Heart left ventricle (tissue), 16 donors: ENCODE measurements around the gene C19orf44. TPM values are rescaled to one million over a fixed set of nuclear protein-coding genes. Genes with fewer than 3 reads are reported as not detected.
"Not testable (repeated sequence)": the region's sequence is repeated elsewhere in the genome, so short reads cannot be mapped to it uniquely, and the experiment has no call there.

Source experiments
- ATAC-seq, 4 donors: fragments of 200-7000 bp; cut with Tn5 transposase; one replicate each; pipeline ENCODE4 v1.9.1; 2020 to 2022; ENCODE audit warnings: moderate library complexity in 4 of 4, mild to moderate bottlenecking in 3 of 4, moderate number of reproducible peaks in 1 of 4
- DNase-seq, 5 donors: peaks; one replicate each; pipeline ENCODE4 v3.0.0-alpha.2; 2020
- H3K27ac ChIP-seq, 12 donors: fragments of 200-600 bp; sonication (generic) in 4 of 12; one replicate each; pipeline versions ENCODE4 v1.5.0 to v1.8.0; 2016 to 2022; ENCODE audit warnings: mild to moderate bottlenecking in 2 of 12
- H3K27me3 ChIP-seq, 9 donors: fragments of 200-600 bp; sonication (generic) in 2 of 9; one replicate each; pipeline versions ENCODE4 v1.5.1 to v1.8.0; 2016 to 2022; ENCODE audit warnings: mild to moderate bottlenecking in 3 of 9
- H3K36me3 ChIP-seq, 9 donors: fragments of 200-600 bp; sonication (generic) in 2 of 9; one replicate each; pipeline versions ENCODE4 v1.5.0 to v1.8.0; 2018 to 2022; ENCODE audit warnings: mild to moderate bottlenecking in 2 of 9
- H3K4me1 ChIP-seq, 12 donors: fragments of 200-600 bp; sonication (generic) in 4 of 12; one replicate each; pipeline versions ENCODE4 v1.5.0 to v1.8.0; 2016 to 2022; ENCODE audit warnings: mild to moderate bottlenecking in 3 of 12
- H3K4me3 ChIP-seq, 12 donors: fragments of 200-600 bp; sonication (generic) in 4 of 12; one replicate each; pipeline versions ENCODE4 v1.5.0 to v1.8.0; 2017 to 2022; ENCODE audit warnings: mild to moderate bottlenecking in 9 of 12, moderate library complexity in 4 of 12
- H3K9me3 ChIP-seq, 12 donors: fragments of 200-600 bp; sonication (generic) in 4 of 12; one replicate each; pipeline versions ENCODE4 v1.5.0 to v1.8.0; 2016 to 2022; ENCODE audit warnings: mild to moderate bottlenecking in 1 of 12
- POLR2A ChIP-seq, 2 donors: fragments of 450-650 bp; IDR thresholded peaks; one replicate each; pipeline ENCODE4 v1.6.1; 2017; ENCODE audit warnings: antibody characterized with exemption in 2 of 2, mild to moderate bottlenecking in 2 of 2, moderate library complexity in 2 of 2
- WGBS, 4 donors: extraction: QIAGEN DNeasy Blood & Tissue Kit in 2 of 4; methylation state at CpG; one replicate each; pipeline versions ENCODE4 v1.1.5 to v1.1.7; 2013 to 2018; 5-methylcytosine and 5-hydroxymethylcytosine counted together
- intact Hi-C, 10 donors: fragments of 100-400 bp; cut with DNase I; formaldehyde crosslinking; loops; one replicate each; pipeline versions ENCODE4 v1.11.1 to v1.14.2; 2022
- polyA plus RNA-seq, 2 donors: library from polyadenylated mRNA; stranded (reverse); fragments of 200-250 nt; gene quantifications; one replicate each; pipeline ENCODE4 v1.2.3, GENCODE V29; 2013
- total RNA-seq, 9 donors: library from RNA; depleted of rRNA in 2 of 9; stranded (reverse); fragments of >200 nt in 2 of 9; fragmentation: NEBNext Ultra II Directional in 3 of 9; extraction: Animal tissue kit (Norgen Biotek cat#: 25700) in 3 of 9; gene quantifications; one replicate each; pipeline versions ENCODE4 v1.1.0 to v1.2.4, GENCODE V29; 2016 to 2023
- TF ChIP-seq, protein P1 (sequence below), 12 donors: fragments of 200-600 bp; sonication (generic) in 4 of 12; IDR thresholded peaks; one replicate each; pipeline versions ENCODE4 v1.5.0 to v1.8.0; 2018 to 2022; ENCODE audit warnings: antibody characterized with exemption in 12 of 12, mild to moderate bottlenecking in 5 of 12
- donor health status: ischemic (EF 13 %, LVEDD 7.1; RV severe dilation, severe dysfunction).
- donor health status: healthy with polysubstance abuse.
- donor health status: DM: no; HTN: yes; CAD: no.
- donor health status: DM: no; HTN: no; CAD: no.
- donor health status: ischemic (EF 25% LVEDD 6.9; RV normal size, moderate dysfunction).
- donor health status: ischemic (EF 25% LVEDD 5.7; RV mildly dilated, moderate dysfunction).
- donor health status: healthy.
- donor health status: DM: yes; HTN: yes; CAD: no.
- donor health status: ischemic (EF 35%, LVEDD 5.7; RV mildly dilated, moderate dysfunction).
- donor health status: nonischemic (EF 11% LVEDD 7.7; RV severe dilation, severe dysfunction).
- donor health status: DM: yes; HTN: yes; CAD: no.
- donor health status: PGD.
- donor health status: ischemic (EF 29% LVEDD 5.4; RV normal size, mild dysfunction).
- donor health status: nonischemic (EF 23%, LVEDD 6.1; RV moderate dilation, normal function).

Gene C19orf44
- total and polyA plus RNA-seq, 11 donors: 1.6 to 4.8 (median 3.3) TPM

DNA sequence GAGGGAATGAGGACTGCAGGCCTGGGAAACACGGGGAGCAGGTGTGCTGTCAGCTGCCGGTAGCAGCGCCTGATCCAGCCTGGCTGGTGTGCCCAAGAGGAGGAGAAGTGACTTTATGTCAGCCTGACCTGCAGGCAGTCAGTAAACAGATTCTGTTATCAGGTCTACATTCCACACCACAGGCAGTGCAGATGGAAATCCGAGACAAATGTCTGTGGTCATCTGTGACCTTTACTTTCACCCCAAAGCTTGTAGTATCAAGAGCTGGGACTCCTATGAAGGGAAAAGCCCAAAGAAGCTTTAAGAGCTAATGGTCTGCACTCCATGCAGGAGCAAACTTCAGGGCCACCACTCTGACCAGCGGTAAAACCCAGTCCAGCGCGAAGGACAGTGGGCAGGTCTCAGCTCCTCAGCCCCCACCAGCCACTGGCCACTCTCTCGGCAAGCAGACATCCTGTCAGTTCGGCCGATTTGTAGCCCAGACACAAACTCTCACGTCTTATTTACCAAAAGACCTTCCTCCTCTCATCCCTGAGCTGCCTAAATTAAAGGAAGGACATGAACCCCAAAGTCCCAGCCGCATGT is 32.1 kb upstream of the C19orf44 start:
- ATAC-seq (peak in 1 of 4 donors; percentile 12), DNase-seq (no peak)
- Histone ChIP-seq H3K4me1 (peaks cover 5 to 93% (median 59%) of the 10 kb centered on the region in 12 donors), H3K4me3 (no peak overlapping the region), H3K9me3 (no peaks in the 10 kb centered on the region), H3K27me3 (no peaks in the 10 kb centered on the region), H3K36me3 (peaks cover 0 to 6% (median 0%) of the 10 kb centered on the region in 9 donors), H3K27ac (peak overlapping the region; percentile 46 to 95 (median 89))
- intact Hi-C loops: no loop called here
- TF ChIP-seq POLR2A (IDR thresholded peaks at IDR 0.05): no peak
- TF ChIP-seq, protein P1, sequence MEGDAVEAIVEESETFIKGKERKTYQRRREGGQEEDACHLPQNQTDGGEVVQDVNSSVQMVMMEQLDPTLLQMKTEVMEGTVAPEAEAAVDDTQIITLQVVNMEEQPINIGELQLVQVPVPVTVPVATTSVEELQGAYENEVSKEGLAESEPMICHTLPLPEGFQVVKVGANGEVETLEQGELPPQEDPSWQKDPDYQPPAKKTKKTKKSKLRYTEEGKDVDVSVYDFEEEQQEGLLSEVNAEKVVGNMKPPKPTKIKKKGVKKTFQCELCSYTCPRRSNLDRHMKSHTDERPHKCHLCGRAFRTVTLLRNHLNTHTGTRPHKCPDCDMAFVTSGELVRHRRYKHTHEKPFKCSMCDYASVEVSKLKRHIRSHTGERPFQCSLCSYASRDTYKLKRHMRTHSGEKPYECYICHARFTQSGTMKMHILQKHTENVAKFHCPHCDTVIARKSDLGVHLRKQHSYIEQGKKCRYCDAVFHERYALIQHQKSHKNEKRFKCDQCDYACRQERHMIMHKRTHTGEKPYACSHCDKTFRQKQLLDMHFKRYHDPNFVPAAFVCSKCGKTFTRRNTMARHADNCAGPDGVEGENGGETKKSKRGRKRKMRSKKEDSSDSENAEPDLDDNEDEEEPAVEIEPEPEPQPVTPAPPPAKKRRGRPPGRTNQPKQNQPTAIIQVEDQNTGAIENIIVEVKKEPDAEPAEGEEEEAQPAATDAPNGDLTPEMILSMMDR (IDR thresholded peaks at IDR 0.05): no peak
- 51 to 60% (median 57%) methylated on average over 11 to 12 of the region's 12 CpGs for WGBS, 4 donors

DNA sequence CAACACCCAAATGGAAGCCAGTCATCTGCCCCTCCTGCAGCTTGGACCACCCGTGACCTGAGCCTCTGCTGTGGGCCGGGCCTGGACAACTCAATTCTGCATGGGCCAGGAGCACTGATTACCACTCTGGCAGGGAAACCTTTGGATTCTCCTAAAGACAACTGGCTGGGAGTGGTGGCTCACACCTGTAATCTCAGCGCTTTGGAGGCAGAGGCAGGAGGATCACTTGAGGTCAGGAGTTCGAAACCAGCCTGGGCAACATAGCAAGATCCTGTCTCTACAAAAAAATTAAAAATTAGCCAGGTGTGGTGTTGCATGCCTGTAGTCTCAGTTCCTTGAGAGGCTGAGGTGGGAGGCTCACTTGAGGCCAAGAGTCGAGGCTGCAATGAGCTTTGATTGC is 31.0 kb upstream of the C19orf44 start:
- peaks cover 0 to 6% (median 0%) of the 10 kb centered on the region in 9 donors for H3K36me3 ChIP-seq
- WGBS, 4 donors: 86 to 97% (median 93%) methylated on average over 5 of the region's 5 CpGs
- no peak overlapping the region for H3K4me3 ChIP-seq
- H3K27ac ChIP-seq: peak overlapping the region in 7 of 12 donors; percentile 19 to 94 (median 73)
- no peaks in the 10 kb centered on the region for H3K27me3 ChIP-seq
- peaks cover 5 to 93% (median 64%) of the 10 kb centered on the region in 12 donors for H3K4me1 ChIP-seq
- ATAC-seq (no peak), DNase-seq (no peak)
- intact Hi-C loops: no loop called here
- H3K9me3 ChIP-seq: no peaks in the 10 kb centered on the region
- TF ChIP-seq, protein P1 (IDR thresholded peaks at IDR 0.05): no peak
- TF ChIP-seq POLR2A (IDR thresholded peaks at IDR 0.05): no peak

DNA sequence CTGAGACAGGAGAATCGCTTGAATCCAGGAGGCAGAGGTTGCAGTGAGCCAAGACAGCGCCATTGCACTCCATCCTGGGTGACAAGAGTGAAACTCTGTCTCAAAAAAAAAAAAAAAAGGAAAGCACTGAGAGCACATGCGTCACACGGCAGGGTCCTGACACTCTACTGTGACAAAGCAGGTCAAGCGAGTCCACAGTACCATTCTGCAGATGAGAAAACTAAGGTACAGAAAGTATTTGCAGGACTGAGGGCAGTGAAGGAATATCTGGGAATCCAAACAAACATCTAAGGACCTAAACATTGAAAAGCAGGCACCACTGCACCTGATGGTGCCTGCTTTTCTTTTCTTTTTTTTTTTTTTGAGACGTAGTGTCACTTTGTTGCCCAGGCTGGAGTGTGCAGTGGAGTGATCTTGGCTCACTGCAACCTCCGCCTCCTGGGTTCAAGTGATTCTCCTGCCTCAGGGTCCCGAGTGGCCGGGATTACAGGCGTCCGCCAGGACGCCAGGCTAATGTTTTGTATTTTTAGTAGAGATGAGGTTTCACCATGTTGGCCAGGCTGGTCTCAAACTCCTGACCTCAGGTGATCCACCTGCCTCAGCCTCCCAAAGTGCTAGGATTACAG is 29.3 kb upstream of the C19orf44 start:
- peaks cover 11 to 92% (median 64%) of the 10 kb centered on the region in 12 donors for H3K4me1 ChIP-seq
- 60 to 71% (median 67%) methylated on average over 12 of the region's 12 CpGs for WGBS, 4 donors

DNA sequence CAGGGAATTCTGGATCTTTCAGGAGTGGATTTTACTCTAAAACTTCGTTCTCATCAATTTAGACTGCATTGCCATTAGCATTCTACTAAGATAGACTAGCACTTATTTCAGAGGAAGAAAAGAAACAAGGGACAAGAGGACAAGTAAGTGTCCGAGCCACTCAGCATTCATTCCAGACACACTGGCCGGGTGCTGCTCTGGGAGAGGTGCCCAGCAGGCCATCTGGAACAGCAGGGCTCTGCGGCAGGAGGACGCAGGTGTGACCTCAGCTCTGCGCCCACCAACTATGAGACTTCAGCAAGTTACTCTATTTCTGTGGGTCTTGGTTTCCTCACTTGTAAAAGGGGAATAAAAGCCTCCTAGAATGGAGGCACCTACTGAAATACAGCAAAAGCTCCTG is 28.6 kb upstream of the C19orf44 start:
- Histone ChIP-seq H3K27ac (peak overlapping the region; percentile 5 to 94 (median 72)), H3K4me1 (peaks cover 11 to 91% (median 59%) of the 10 kb centered on the region in 12 donors), H3K27me3 (no peaks in the 10 kb centered on the region), H3K9me3 (no peaks in the 10 kb centered on the region), H3K4me3 (no peak overlapping the region), H3K36me3 (peaks cover 0 to 6% (median 0%) of the 10 kb centered on the region in 9 donors)
- TF ChIP-seq POLR2A (IDR thresholded peaks at IDR 0.05): no peak
- TF ChIP-seq, protein P1 (IDR thresholded peaks at IDR 0.05): no peak
- peak; percentile 25 to 47 (median 30) for ATAC-seq
- intact Hi-C loops: no loop called here
- WGBS, 4 donors: 44 to 55% (median 47%) methylated on average over 6 of the region's 6 CpGs
- peak; percentile 51 to 76 (median 66) for DNase-seq

More for the DNA sequence above, 29.3 kb upstream of the C19orf44 start:
- H3K9me3 ChIP-seq, ATAC-seq, intact Hi-C loops, DNase-seq, H3K4me3 ChIP-seq, H3K36me3 ChIP-seq, H3K27me3 ChIP-seq: not testable (repeated sequence)
- H3K27ac ChIP-seq: peak overlapping the region; percentile 5 to 94 (median 72)
